Sciatic nerve (tissue), 2 donors: ENCODE data around the gene FIG4. TPM values are rescaled to one million over a fixed set of nuclear protein-coding genes. Genes with fewer than 3 reads are reported as not detected.
"Not testable (repeated sequence)": the region's sequence is repeated elsewhere in the genome, so short reads cannot be mapped to it uniquely, and the experiment has no call there.

Source experiments
- ATAC-seq: fragments of 200-7000 bp; cut with Tn5 transposase; one replicate; pipeline ENCODE4 v1.9.1; 2020; ENCODE audit warnings: mild to moderate bottlenecking, moderate library complexity
- DNase-seq: peaks from one replicate; pipeline ENCODE4 v3.0.0-alpha.2; 2020; ENCODE audit warnings: low spot score
- intact Hi-C: fragments of 100-400 bp; cut with DNase I; formaldehyde crosslinking; loops from one replicate; pipeline ENCODE4 v1.14.2; 2022
- total RNA-seq: library from RNA; stranded (reverse); fragmentation: NEBNext Ultra II Directional; extraction: Animal tissue kit (Norgen Biotek cat#: 25700); gene quantifications from one replicate; pipeline ENCODE4 v1.2.1, GENCODE V29; 2021
- donor health status: DM: no; HTN: no; CAD: no.
- donor health status: DM: no; HTN: no; CAD: no.

Gene FIG4
- total RNA-seq: 22.4 TPM

- intact Hi-C loops: no loop called here
- ATAC-seq (peak; percentile 100), DNase-seq (peak; percentile 95)
These were observed at the start of gene FIG4, which contains the start of gene AK9 for GRCh38 chr6:109690737-109691621. FIG4 (plus strand) TSS chr6:109691296; CDS start chr6:109691436, 140 bp downstream. AK9 (minus strand) TSS chr6:109691202; CDS start chr6:109675745, 15,457 bp downstream.

DNA sequence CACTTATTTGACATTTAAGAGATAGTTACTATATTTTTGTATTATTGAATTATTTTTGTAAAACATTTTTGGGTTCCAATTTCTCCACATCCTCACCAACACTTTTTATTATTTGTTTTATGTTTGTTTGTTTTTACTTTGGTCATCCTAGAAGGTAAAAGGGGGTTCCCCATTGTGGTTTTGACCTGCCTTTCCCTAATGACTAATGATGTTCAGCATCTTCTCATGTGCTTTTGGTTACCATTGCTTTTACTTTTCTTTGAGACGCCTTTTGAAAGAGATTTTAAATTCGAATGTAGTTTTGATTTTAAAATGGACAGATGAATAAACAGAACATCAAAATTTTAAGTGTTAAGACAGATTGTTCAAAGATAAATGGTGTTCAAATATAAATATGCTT is 47.0 kb upstream of the FIG4 start:
- intact Hi-C loops: no loop called here
- ATAC-seq (no peak), DNase-seq (no peak)

- intact Hi-C loops: no loop called here
- DNase-seq (no peak), ATAC-seq (no peak)
These were observed 37.8 kb upstream of the FIG4 start for GRCh38 chr6:109653264-109653663.

DNA sequence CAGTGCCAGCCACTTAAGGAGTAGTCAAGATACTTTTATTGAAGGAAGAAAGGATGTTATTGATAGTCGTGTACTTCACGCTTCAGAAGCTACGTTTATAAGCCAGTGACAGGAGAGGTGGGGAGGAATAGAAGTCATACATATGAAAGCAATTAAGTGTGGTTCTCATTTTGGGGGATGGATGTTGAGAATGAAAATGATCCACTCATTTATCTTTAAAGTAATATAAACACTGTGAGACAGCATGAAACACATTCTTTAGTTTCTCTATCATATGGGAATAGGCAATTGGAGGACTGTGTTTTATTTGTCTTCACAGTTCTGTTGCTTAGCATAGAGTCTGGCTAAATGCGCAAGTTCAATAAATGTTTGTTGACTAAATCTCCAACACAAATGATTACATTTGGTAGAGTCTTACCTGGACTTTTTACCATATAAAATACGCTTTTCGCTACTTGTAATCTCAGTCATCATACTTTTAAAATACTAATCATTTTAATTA is 35.3 kb upstream of the FIG4 start:
- intact Hi-C loops: no loop called here
- ATAC-seq (no peak), DNase-seq (no peak)

DNA sequence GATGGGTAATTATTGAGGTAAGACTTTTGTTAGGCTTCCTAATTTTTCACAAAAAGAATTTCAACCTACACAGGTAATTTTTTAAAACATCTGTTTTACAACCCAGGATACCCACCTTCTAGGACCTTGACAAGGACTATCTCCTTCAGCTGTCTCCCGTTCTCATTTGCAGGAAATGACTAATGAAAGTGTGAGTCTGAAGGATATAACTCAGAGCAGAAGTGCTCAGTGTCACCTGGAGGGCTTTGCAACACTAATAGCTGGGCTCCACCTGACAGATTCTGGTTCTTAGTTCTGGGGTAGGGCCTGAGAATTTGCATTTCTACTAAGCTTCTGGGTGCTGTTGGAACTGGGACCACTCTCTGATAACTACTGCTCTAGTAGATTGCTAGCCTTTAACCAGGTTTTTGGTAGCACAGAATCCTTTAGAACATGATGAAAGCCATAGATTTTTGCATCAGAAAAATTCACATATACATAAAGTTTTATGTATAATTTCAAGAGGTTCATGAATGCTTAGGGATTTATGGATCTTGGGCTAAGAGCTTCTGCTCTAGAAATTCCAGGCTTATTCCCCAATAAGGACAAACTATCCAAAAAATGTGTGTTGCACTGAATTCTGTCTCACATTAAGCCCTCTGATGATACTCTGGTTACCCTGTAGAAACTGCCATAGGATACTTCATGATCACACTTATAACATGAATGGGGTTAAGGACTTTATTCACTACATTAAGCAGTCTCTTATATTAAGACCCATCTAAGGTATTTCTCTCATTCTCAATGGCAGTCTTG is 30.4 kb upstream of the FIG4 start:
- no peak for ATAC-seq
- intact Hi-C loops: no loop called here

GRCh38 chr6:109662192-109662591 is 28.9 kb upstream of the FIG4 start:
- intact Hi-C loops: no loop called here
- DNase-seq: no peak
- ATAC-seq: no peak

More for the DNA sequence above, 30.4 kb upstream of the FIG4 start:
- DNase-seq: no peak

GRCh38 chr6:109669811-109670210 is 21.3 kb upstream of the FIG4 start:
- ATAC-seq: no peak
- intact Hi-C loops: no loop called here
- DNase-seq: no peak

DNA sequence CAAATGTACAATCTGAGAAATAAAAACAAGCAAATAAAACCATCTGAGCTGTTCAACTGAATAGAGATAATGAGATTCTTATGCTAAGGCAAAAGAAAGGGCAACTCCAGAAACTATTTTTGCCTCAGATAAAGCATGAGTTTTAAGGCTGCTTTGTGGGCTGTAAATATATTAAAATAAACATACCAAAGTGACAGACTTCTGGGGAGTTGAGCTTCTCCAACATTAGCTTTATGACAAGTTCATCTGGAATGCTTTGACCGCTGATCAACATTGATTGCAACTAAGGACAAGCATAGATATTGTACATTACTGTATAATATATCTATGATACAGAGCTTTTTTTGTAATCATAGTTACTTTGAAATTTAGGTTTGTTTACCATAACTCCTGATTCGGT is 19.4 kb upstream of the FIG4 start:
- DNase-seq (no peak), ATAC-seq (no peak)
- intact Hi-C loops: no loop called here

DNA sequence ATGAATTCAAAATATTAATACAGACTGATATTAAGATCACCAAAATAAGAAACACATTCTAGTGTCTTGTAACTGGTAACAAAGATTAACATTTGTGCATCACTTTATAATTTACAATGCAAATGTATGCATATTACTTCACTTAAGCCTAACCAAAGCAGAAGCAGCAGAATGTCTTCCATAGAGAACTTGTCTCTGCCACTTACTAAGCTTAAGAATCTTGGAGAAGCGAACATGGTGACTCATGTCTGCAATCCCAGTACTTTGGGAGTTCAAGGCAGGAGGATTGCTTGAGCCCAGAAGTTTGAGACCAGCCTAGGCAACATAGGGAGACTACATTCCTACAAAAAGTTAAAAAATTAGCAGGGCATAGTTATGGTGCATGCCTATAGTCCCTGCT is 18.9 kb upstream of the FIG4 start:
- ATAC-seq (no peak), DNase-seq (no peak)
- intact Hi-C loops: no loop called here

- DNase-seq: no peak
- intact Hi-C loops: no loop called here
- no peak for ATAC-seq
These were observed 18.3 kb upstream of the FIG4 start for GRCh38 chr6:109672839-109673238.

GRCh38 chr6:109676724-109677123 is 14.4 kb upstream of the FIG4 start:
- ATAC-seq (no peak), DNase-seq (no peak)
- intact Hi-C loops: no loop called here

GRCh38 chr6:109678240-109678639 is 12.9 kb upstream of the FIG4 start:
- no peak for ATAC-seq
- intact Hi-C loops: no loop called here

GRCh38 chr6:109678661-109679505 is 12.2 kb upstream of the FIG4 start:
- ATAC-seq, DNase-seq, intact Hi-C loops: not testable (repeated sequence)

More at GRCh38 chr6:109678240-109678639, 12.9 kb upstream of the FIG4 start:
- no peak for DNase-seq

DNA sequence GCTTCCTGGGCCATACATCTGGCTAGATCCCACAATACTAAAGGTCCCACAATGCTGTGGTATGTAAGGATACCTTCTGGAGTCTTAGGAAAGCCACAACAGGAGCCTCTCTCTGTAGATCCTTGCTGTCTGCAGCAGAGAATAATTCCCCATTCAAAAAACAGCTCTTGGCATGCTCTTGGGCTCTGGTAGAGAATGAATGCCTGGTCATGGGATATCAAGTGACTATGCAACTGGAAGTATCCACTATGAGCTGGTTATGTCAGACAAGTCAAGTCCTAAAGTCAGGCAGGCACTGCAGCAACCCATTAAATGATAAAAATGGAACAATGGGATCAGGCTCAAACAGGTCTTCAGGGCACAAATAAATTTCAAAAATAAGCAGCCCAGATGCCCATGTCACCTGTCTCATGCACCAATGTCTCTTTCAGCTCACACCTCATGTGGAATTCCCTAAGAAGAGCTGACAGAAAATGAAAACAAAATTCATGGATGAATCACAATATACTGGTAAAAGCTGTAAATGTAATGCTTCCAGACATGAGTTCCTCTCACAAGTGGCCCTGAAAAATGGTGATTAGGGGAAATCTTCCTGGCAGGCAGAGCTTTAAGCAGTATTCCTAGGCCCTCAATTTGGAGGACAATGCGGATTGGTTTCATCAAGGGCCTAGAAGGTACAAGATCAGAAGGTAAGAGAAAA is 4.4 kb upstream of the FIG4 start:
- no peak for DNase-seq
- intact Hi-C loops: no loop called here
- ATAC-seq: no peak

DNA sequence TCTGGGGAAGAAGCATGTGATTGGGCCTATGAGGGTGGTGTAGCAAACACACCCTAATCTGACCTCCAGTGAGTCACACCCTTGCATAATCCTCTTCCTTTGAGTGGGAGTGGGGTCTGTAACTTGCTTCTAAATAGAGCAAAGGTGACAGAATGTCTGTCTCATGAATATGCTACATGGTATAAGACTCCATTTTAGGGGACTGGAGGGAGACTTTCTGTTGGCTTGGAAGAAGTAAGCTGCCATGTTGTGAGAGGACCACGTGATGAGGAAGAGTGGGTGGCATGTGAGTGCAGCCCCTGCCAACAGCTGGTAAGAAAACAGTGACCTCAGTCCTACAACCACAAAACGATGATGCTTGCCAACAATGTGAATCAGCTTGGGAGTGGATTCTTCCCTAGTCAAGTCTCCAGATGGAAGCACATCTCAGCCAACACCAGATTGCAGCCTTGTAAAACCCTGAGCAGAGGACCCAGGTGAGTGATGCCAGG is 3.8 kb upstream of the FIG4 start:
- ATAC-seq (no peak), DNase-seq (no peak)
- intact Hi-C loops: no loop called here

GRCh38 chr6:109690373-109690736 is 741 bp upstream of the FIG4 start:
- DNase-seq: peak; percentile 69
- ATAC-seq: peak; percentile 44
- intact Hi-C loops: no loop called here

- intact Hi-C loops: no loop called here
- DNase-seq (no peak), ATAC-seq (no peak)
These were observed 2.0 kb downstream of the FIG4 start for GRCh38 chr6:109693111-109693510.

DNA sequence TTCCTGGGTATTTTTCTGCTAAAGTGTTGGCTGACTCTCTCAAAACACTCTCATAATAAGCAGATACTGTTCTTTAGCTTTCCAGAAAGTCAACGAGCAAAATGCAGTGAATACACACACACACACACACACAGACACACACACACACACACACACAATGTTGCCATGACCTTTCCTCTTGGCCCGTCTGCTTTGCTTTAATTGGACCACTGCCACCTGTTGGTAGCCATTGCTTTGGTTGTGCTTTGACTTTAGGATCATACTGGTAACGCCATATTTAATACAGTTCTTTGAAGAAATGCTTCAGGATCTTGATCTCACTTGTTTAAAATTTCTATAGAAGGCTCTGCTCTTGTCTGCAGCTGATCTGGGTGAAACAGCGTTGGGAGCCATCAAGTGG is 4.4 kb downstream of the FIG4 start:
- intact Hi-C loops: no loop called here
- no peak for ATAC-seq

More for the DNA sequence above, 4.4 kb downstream of the FIG4 start:
- no peak for DNase-seq
